Measurements from ENCODE around the gene PHF20. TPM values are rescaled to one million over a fixed set of nuclear protein-coding genes. Genes with fewer than 3 reads are reported as not detected.

Gene PHF20
- total and polyA plus RNA-seq, 2 donors from 2014 or later: 12.3 to 48.4 TPM

GRCh38 chr20:35831029-35831428, 59.2 kb downstream of the PHF20 start:
- TF ChIP-seq CTCF (IDR thresholded peaks at IDR 0.05; ENCODE audit: borderline replicate concordance, extremely low read depth, insufficient read depth): no peak
- Histone ChIP-seq H3K9ac (ENCODE audit: low read length in 3 of 3) (no peak overlapping the region), H3K4me1 (ENCODE audit: control insufficient read depth in 2 of 3, insufficient read depth in 2 of 3, low read depth in 1 of 3, low read length in 3 of 3) (no peaks in the 10 kb centered on the region), H3K36me3 (ENCODE audit: control insufficient read depth in 2 of 3, insufficient read depth in 3 of 3, low read length in 3 of 3) (no peaks in the 10 kb centered on the region), H3K27ac (ENCODE audit: low read depth in 2 of 2, low read length in 2 of 2) (no peak overlapping the region), H3K9me3 (ENCODE audit: control insufficient read depth in 2 of 3, insufficient read depth in 1 of 3, low read length in 3 of 3) (no peaks in the 10 kb centered on the region), H3K27me3 (ENCODE audit: control insufficient read depth, insufficient read depth, low read length) (no peaks in the 10 kb centered on the region), H3K4me3 (ENCODE audit: low read length in 3 of 3) (no peak overlapping the region)
- FAIRE-seq (no peak), DNase-seq (no peak)
- intact Hi-C loops (cut with DNase I): no loop called here

- no peaks in the 10 kb centered on the region for H3K27me3 ChIP-seq (ENCODE audit: control insufficient read depth, insufficient read depth, low read length)
- no peaks in the 10 kb centered on the region for H3K4me1 ChIP-seq (ENCODE audit: control insufficient read depth in 2 of 3, insufficient read depth in 2 of 3, low read depth in 1 of 3, low read length in 3 of 3)
- TF ChIP-seq CTCF (IDR thresholded peaks at IDR 0.05; ENCODE audit: borderline replicate concordance, extremely low read depth, insufficient read depth): no peak
- no peak overlapping the region for H3K9ac ChIP-seq (ENCODE audit: low read length in 3 of 3)
- DNase-seq (peak in 3 of 5 donors; percentile 33 to 70 (median 54)), FAIRE-seq (no peak)
- no peak overlapping the region for H3K4me3 ChIP-seq (ENCODE audit: low read length in 3 of 3)
- no peaks in the 10 kb centered on the region for H3K36me3 ChIP-seq (ENCODE audit: control insufficient read depth in 2 of 3, insufficient read depth in 3 of 3, low read length in 3 of 3)
- intact Hi-C loops (cut with DNase I): no loop called here
- H3K27ac ChIP-seq (ENCODE audit: low read depth in 2 of 2, low read length in 2 of 2): no peak overlapping the region
- no peaks in the 10 kb centered on the region for H3K9me3 ChIP-seq (ENCODE audit: control insufficient read depth in 2 of 3, insufficient read depth in 1 of 3, low read length in 3 of 3)
These were observed 60.2 kb downstream of the PHF20 start for GRCh38 chr20:35831971-35832370.

- no peaks in the 10 kb centered on the region for H3K27me3 ChIP-seq (ENCODE audit: control insufficient read depth, insufficient read depth, low read length)
- intact Hi-C loops (cut with DNase I): no loop called here
- DNase-seq (no peak), FAIRE-seq (no peak)
- H3K4me1 ChIP-seq (ENCODE audit: control insufficient read depth in 2 of 3, insufficient read depth in 2 of 3, low read depth in 1 of 3, low read length in 3 of 3): no peaks in the 10 kb centered on the region
- no peak for TF ChIP-seq CTCF (IDR thresholded peaks at IDR 0.05; ENCODE audit: borderline replicate concordance, extremely low read depth, insufficient read depth)
- H3K9ac ChIP-seq (ENCODE audit: low read length in 3 of 3): no peak overlapping the region
- H3K4me3 ChIP-seq (ENCODE audit: low read length in 3 of 3): no peak overlapping the region
- H3K9me3 ChIP-seq (ENCODE audit: control insufficient read depth in 2 of 3, insufficient read depth in 1 of 3, low read length in 3 of 3): no peaks in the 10 kb centered on the region
- H3K36me3 ChIP-seq (ENCODE audit: control insufficient read depth in 2 of 3, insufficient read depth in 3 of 3, low read length in 3 of 3): no peaks in the 10 kb centered on the region
- no peak overlapping the region for H3K27ac ChIP-seq (ENCODE audit: low read depth in 2 of 2, low read length in 2 of 2)
These were observed 61.4 kb downstream of the PHF20 start for GRCh38 chr20:35833241-35833640.

GRCh38 chr20:35837577-35838195, 65.9 kb downstream of the PHF20 start:
- DNase-seq (peak in 3 of 5 donors; percentile 33 to 74 (median 66)), FAIRE-seq (no peak)
- no peak overlapping the region for H3K4me3 ChIP-seq (ENCODE audit: low read length in 3 of 3)
- TF ChIP-seq CTCF (IDR thresholded peaks at IDR 0.05; ENCODE audit: borderline replicate concordance, extremely low read depth, insufficient read depth): no peak
- intact Hi-C loops (cut with DNase I): no loop called here
- H3K27ac ChIP-seq (ENCODE audit: low read depth in 2 of 2, low read length in 2 of 2): no peak overlapping the region
- peaks cover 0 to 2% (median 0%) of the 10 kb centered on the region in 3 donors for H3K4me1 ChIP-seq (ENCODE audit: control insufficient read depth in 2 of 3, insufficient read depth in 2 of 3, low read depth in 1 of 3, low read length in 3 of 3)
- H3K36me3 ChIP-seq (ENCODE audit: control insufficient read depth in 2 of 3, insufficient read depth in 3 of 3, low read length in 3 of 3): peaks cover 1 to 3% (median 2%) of the 10 kb centered on the region in 3 donors
- H3K9me3 ChIP-seq (ENCODE audit: control insufficient read depth in 2 of 3, insufficient read depth in 1 of 3, low read length in 3 of 3): peaks cover 0 to 5% (median 0%) of the 10 kb centered on the region in 3 donors
- no peak overlapping the region for H3K9ac ChIP-seq (ENCODE audit: low read length in 3 of 3)
- no peaks in the 10 kb centered on the region for H3K27me3 ChIP-seq (ENCODE audit: control insufficient read depth, insufficient read depth, low read length)
